Large intestine (tissue), 3 donors: Measurements from ENCODE around the gene SH3RF3. TPM values are rescaled to one million over a fixed set of nuclear protein-coding genes. Genes with fewer than 3 reads are reported as not detected.

ENCODE experiments used
- DNase-seq, 2 donors: peaks; one replicate each; pipeline versions ENCODE4 v3.0.0 to v3.0.0-alpha.2; 2013
- H3K27ac ChIP-seq: one replicate; pipeline ENCODE4 v1.5.1; 2013; ENCODE audit warnings: low read length
- H3K27me3 ChIP-seq: 2 replicates; pipeline ENCODE4 v1.6.1; 2013; ENCODE audit warnings: low read length; ENCODE audit not compliant: control insufficient read depth, insufficient read depth
- H3K36me3 ChIP-seq: 2 replicates; pipeline ENCODE4 v1.6.1; 2013; ENCODE audit warnings: low read length; ENCODE audit not compliant: control insufficient read depth, insufficient read depth
- H3K4me1 ChIP-seq: one replicate; pipeline ENCODE4 v1.6.1; 2013; ENCODE audit warnings: low read length; ENCODE audit not compliant: control insufficient read depth, insufficient read depth
- H3K4me3 ChIP-seq: one replicate; pipeline ENCODE4 v1.5.1; 2013; ENCODE audit warnings: low read length
- H3K9me3 ChIP-seq: one replicate; pipeline ENCODE4 v1.6.1; 2013; ENCODE audit warnings: mild to moderate bottlenecking, low read depth, low read length, moderate library complexity; ENCODE audit not compliant: control insufficient read depth
- WGBS: methylation state at CpG from one replicate; pipeline ENCODE4 v1.1.5; 2013; ENCODE audit warnings: low lambda C conversion rate; ENCODE audit not compliant: insufficient coverage; 5-methylcytosine and 5-hydroxymethylcytosine counted together
- polyA plus RNA-seq: library from polyadenylated mRNA; unstranded; fragments of 120-200 nt; gene quantifications from one replicate; pipeline ENCODE4 v1.2.1, GENCODE V29; 2013

Gene SH3RF3
- polyA plus RNA-seq, 1 donor, result 3.0 TPM

GRCh38 chr2:109376115-109376514 lies 247.1 kb downstream of the SH3RF3 start:
- H3K27me3 ChIP-seq, result peaks cover 13% of the 10 kb centered on the region
- no CpG with 5 or more reads among the region's 7 CpGs for WGBS

GRCh38 chr2:109376796-109377495 lies 247.9 kb downstream of the SH3RF3 start:
- H3K4me1 ChIP-seq, result no peaks in the 10 kb centered on the region
- WGBS, result no CpG with 5 or more reads among the region's 13 CpGs
- no peak overlapping the region for H3K27ac ChIP-seq
- H3K27me3 ChIP-seq, result peaks cover 17% of the 10 kb centered on the region
- no peak overlapping the region for H3K4me3 ChIP-seq
- no peaks in the 10 kb centered on the region for H3K36me3 ChIP-seq
- no peak for DNase-seq
- no peaks in the 10 kb centered on the region for H3K9me3 ChIP-seq

More at GRCh38 chr2:109376115-109376514, 247.1 kb downstream of the SH3RF3 start:
- Histone ChIP-seq H3K9me3 (no peaks in the 10 kb centered on the region), H3K4me1 (no peaks in the 10 kb centered on the region), H3K4me3 (no peak overlapping the region), H3K27ac (no peak overlapping the region), H3K36me3 (no peaks in the 10 kb centered on the region)
- DNase-seq, result peak in 1 of 2 donors; percentile 8

GRCh38 chr2:109377976-109378375 lies 249.0 kb downstream of the SH3RF3 start:
- WGBS, result no CpG with 5 or more reads among the region's 7 CpGs
- no peak overlapping the region for H3K4me3 ChIP-seq
- no peak overlapping the region for H3K27ac ChIP-seq
- no peaks in the 10 kb centered on the region for H3K36me3 ChIP-seq
- peaks cover 17% of the 10 kb centered on the region for H3K27me3 ChIP-seq
- H3K9me3 ChIP-seq, result no peaks in the 10 kb centered on the region
- no peak for DNase-seq
- H3K4me1 ChIP-seq, result no peaks in the 10 kb centered on the region

- no peak overlapping the region for H3K4me3 ChIP-seq
- H3K4me1 ChIP-seq, result no peaks in the 10 kb centered on the region
- H3K36me3 ChIP-seq, result no peaks in the 10 kb centered on the region
- no peaks in the 10 kb centered on the region for H3K9me3 ChIP-seq
- no peak for DNase-seq
- no peak overlapping the region for H3K27ac ChIP-seq
- peaks cover 17% of the 10 kb centered on the region for H3K27me3 ChIP-seq
These were observed 249.7 kb downstream of the SH3RF3 start for GRCh38 chr2:109378682-109379081.

GRCh38 chr2:109379507-109379906 lies 250.5 kb downstream of the SH3RF3 start:
- H3K4me1 ChIP-seq, result no peaks in the 10 kb centered on the region
- no peak for DNase-seq
- H3K36me3 ChIP-seq, result no peaks in the 10 kb centered on the region
- WGBS, result no CpG with 5 or more reads among the region's 7 CpGs
- H3K4me3 ChIP-seq, result no peak overlapping the region
- H3K27me3 ChIP-seq, result peaks cover 14% of the 10 kb centered on the region
- H3K27ac ChIP-seq, result no peak overlapping the region
- no peaks in the 10 kb centered on the region for H3K9me3 ChIP-seq

- H3K4me1 ChIP-seq, result no peaks in the 10 kb centered on the region
- no peaks in the 10 kb centered on the region for H3K9me3 ChIP-seq
- H3K27ac ChIP-seq, result no peak overlapping the region
- DNase-seq, result no peak
- H3K36me3 ChIP-seq, result no peaks in the 10 kb centered on the region
- no CpG with 5 or more reads among the region's 12 CpGs for WGBS
- H3K4me3 ChIP-seq, result no peak overlapping the region
- H3K27me3 ChIP-seq, result peaks cover 14% of the 10 kb centered on the region
These were observed 251.7 kb downstream of the SH3RF3 start for GRCh38 chr2:109380502-109381326.

- Histone ChIP-seq H3K4me1 (no peaks in the 10 kb centered on the region), H3K36me3 (no peaks in the 10 kb centered on the region), H3K9me3 (no peaks in the 10 kb centered on the region), H3K27me3 (peaks cover 14% of the 10 kb centered on the region), H3K4me3 (no peak overlapping the region), H3K27ac (no peak overlapping the region)
- no CpG with 5 or more reads among the region's 13 CpGs for WGBS
- DNase-seq, result no peak
These were observed 252.4 kb downstream of the SH3RF3 start for GRCh38 chr2:109381327-109381820.

- DNase-seq, result no peak
- no CpG with 5 or more reads among the region's 9 CpGs for WGBS
- Histone ChIP-seq H3K9me3 (no peaks in the 10 kb centered on the region), H3K4me3 (no peak overlapping the region), H3K27me3 (peaks cover 10% of the 10 kb centered on the region), H3K27ac (no peak overlapping the region), H3K4me1 (no peaks in the 10 kb centered on the region), H3K36me3 (no peaks in the 10 kb centered on the region)
These were observed 253.4 kb downstream of the SH3RF3 start for GRCh38 chr2:109382226-109382895.

- Histone ChIP-seq H3K4me1 (no peaks in the 10 kb centered on the region), H3K4me3 (no peak overlapping the region), H3K9me3 (no peaks in the 10 kb centered on the region), H3K27ac (no peak overlapping the region), H3K36me3 (no peaks in the 10 kb centered on the region), H3K27me3 (peaks cover 10% of the 10 kb centered on the region)
- DNase-seq, result peak; percentile 16 to 44
- WGBS, result no CpG with 5 or more reads among the region's 4 CpGs
These were observed 253.9 kb downstream of the SH3RF3 start for GRCh38 chr2:109382951-109383350.

GRCh38 chr2:109383505-109384307 lies 254.7 kb downstream of the SH3RF3 start:
- no peak overlapping the region for H3K4me3 ChIP-seq
- no peaks in the 10 kb centered on the region for H3K36me3 ChIP-seq
- no CpG with 5 or more reads among the region's 19 CpGs for WGBS
- peaks cover 9% of the 10 kb centered on the region for H3K27me3 ChIP-seq
- H3K9me3 ChIP-seq, result no peaks in the 10 kb centered on the region
- H3K27ac ChIP-seq, result no peak overlapping the region
- no peak for DNase-seq
- H3K4me1 ChIP-seq, result no peaks in the 10 kb centered on the region
